Right lobe of liver (tissue), 6 donors: ENCODE data around the gene PLCB1. TPM values are rescaled to one million over a fixed set of nuclear protein-coding genes. Genes with fewer than 3 reads are reported as not detected.

ENCODE experiments used
- ATAC-seq, 4 donors: fragments of 200-7000 bp; cut with Tn5 transposase; one replicate each; pipeline ENCODE4 v1.9.1; 2020; ENCODE audit warnings: mild to moderate bottlenecking in 4 of 4, moderate library complexity in 4 of 4
- DNase-seq, 3 donors: peaks; one replicate each; pipeline ENCODE4 v3.0.0-alpha.2; 2020
- H3K27ac ChIP-seq, 3 donors: fragments of 200-600 bp; one replicate each; pipeline ENCODE4 v1.8.0; 2022
- H3K27me3 ChIP-seq, 2 donors: fragments of 200-600 bp; one replicate each; pipeline ENCODE4 v1.8.0; 2022
- H3K36me3 ChIP-seq, 4 donors: fragments of 200-600 bp; sonication (generic) in 1 of 4; one replicate each; pipeline versions ENCODE4 v1.5.1 to v1.8.0; 2017 to 2022; ENCODE audit warnings: control low read depth in 1 of 4
- H3K4me1 ChIP-seq, 4 donors: fragments of 200-600 bp; sonication (generic) in 1 of 4; one replicate each; pipeline versions ENCODE4 v1.5.1 to v1.8.0; 2017 to 2022; ENCODE audit warnings: control low read depth in 1 of 4
- H3K4me3 ChIP-seq, 3 donors: fragments of 200-600 bp; one replicate each; pipeline ENCODE4 v1.8.0; 2022
- H3K9me3 ChIP-seq, 4 donors: fragments of 200-600 bp; sonication (generic) in 1 of 4; one replicate each; pipeline versions ENCODE4 v1.5.1 to v1.8.0; 2017 to 2022; ENCODE audit warnings: control low read depth in 1 of 4
- POLR2A ChIP-seq: fragments of 450-650 bp; IDR thresholded peaks from one replicate; pipeline ENCODE4 v1.6.1; 2017; ENCODE audit warnings: antibody characterized with exemption, mild to moderate bottlenecking
- WGBS: methylation state at CpG from one replicate; pipeline ENCODE4 v1.1.6; 2018; ENCODE audit warnings: low coverage, low lambda C conversion rate; ENCODE audit not compliant: insufficient coverage; ENCODE audit errors: missing lambda C conversion rate; 5-methylcytosine and 5-hydroxymethylcytosine counted together
- intact Hi-C, 2 donors: fragments of 100-400 bp; cut with DNase I; formaldehyde crosslinking; loops; one replicate each; pipeline versions ENCODE4 v1.11.2 to v1.14.1; 2022
- total RNA-seq, 6 experiments: library from RNA; depleted of rRNA in 2 of 6; stranded (reverse); fragments of >200 nt in 2 of 6; fragmentation: NEBNext Ultra II Directional in 3 of 6; extraction: Animal tissue kit (Norgen Biotek cat#: 25700) in 3 of 6; gene quantifications; one replicate each; pipeline versions ENCODE4 v1.1.0 to v1.2.4, GENCODE V29; 2016 to 2023
- TF ChIP-seq, protein P1 (sequence below), 4 donors: fragments of 200-600 bp in 3 of 4; fragments of 450-650 bp in 1 of 4; IDR thresholded peaks; one replicate each; pipeline versions ENCODE4 v1.5.1 to v1.8.0; 2016 to 2022; ENCODE audit warnings: antibody characterized with exemption in 4 of 4, mild to moderate bottlenecking in 2 of 4
- donor health status: DM: no; HTN: yes; CAD: no.
- donor health status: DM: no; HTN: no; CAD: no.
- donor health status: DM: no; HTN: no; CAD: no.
- donor health status: DM: no; HTN: yes; CAD: no.
- donor health status: DM: no; HTN: yes; CAD: no.

The PLCB1 gene
- total RNA-seq, 6 experiments from 2014 or later = 5.0 to 9.9 (median 5.7) TPM

DNA sequence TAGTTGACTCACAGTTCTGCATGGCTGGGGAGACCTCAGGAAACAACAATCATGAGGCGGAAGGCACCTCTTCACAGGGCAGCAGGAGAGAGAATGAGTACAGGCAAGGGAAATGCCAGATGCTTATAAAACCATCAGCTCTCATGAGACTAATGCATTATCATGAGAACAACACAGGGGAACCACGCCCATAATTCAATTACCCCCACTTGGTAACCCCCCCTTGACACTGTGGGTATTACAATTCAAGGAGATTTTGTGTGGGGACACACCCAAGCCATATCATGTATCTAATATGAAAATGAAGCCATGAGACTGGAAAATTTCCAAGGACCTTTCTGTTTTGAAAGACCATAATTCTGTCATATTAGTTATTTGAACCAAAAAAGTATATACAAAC lies 594.4 kb downstream of the PLCB1 start:
- TF ChIP-seq, protein P1, sequence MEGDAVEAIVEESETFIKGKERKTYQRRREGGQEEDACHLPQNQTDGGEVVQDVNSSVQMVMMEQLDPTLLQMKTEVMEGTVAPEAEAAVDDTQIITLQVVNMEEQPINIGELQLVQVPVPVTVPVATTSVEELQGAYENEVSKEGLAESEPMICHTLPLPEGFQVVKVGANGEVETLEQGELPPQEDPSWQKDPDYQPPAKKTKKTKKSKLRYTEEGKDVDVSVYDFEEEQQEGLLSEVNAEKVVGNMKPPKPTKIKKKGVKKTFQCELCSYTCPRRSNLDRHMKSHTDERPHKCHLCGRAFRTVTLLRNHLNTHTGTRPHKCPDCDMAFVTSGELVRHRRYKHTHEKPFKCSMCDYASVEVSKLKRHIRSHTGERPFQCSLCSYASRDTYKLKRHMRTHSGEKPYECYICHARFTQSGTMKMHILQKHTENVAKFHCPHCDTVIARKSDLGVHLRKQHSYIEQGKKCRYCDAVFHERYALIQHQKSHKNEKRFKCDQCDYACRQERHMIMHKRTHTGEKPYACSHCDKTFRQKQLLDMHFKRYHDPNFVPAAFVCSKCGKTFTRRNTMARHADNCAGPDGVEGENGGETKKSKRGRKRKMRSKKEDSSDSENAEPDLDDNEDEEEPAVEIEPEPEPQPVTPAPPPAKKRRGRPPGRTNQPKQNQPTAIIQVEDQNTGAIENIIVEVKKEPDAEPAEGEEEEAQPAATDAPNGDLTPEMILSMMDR (IDR thresholded peaks at IDR 0.05) = no peak
- TF ChIP-seq POLR2A = no peak
- H3K27me3 ChIP-seq = no peaks in the 10 kb centered on the region
- no peaks in the 10 kb centered on the region for H3K9me3 ChIP-seq
- intact Hi-C loops = loop anchor here in 1 of 2 donors (10.0 kb wide), 1 partner anchor 682 kb away; no protein-coding TSS in a partner anchor
- no peaks in the 10 kb centered on the region for H3K36me3 ChIP-seq
- ATAC-seq = no peak
- no peaks in the 10 kb centered on the region for H3K4me1 ChIP-seq
- no peak overlapping the region for H3K4me3 ChIP-seq
- WGBS = 65% methylated on average over 2 of the region's 2 CpGs
- no peak overlapping the region for H3K27ac ChIP-seq
- DNase-seq = no peak

DNA sequence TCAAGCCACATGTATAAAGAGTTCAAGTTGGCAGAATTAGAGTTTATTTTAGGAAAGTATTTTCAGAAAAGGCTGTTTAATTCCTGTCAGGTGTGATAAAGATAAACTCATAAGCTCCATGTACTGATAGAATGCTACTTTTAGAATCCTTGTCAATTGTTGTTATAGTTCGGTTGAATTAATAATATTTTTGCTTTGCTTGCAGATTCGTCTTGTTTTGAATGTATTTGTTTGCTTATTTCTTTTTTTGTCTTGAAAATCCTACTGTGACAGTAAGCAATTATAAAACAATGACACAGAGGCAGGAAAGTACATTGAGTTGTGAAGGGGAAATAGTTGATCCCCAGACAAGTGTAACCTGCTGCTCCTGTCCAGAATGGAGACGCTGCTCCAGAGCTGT lies 602.9 kb downstream of the PLCB1 start:
- no peak for DNase-seq
- 66% methylated on average over 3 of the region's 3 CpGs for WGBS

DNA sequence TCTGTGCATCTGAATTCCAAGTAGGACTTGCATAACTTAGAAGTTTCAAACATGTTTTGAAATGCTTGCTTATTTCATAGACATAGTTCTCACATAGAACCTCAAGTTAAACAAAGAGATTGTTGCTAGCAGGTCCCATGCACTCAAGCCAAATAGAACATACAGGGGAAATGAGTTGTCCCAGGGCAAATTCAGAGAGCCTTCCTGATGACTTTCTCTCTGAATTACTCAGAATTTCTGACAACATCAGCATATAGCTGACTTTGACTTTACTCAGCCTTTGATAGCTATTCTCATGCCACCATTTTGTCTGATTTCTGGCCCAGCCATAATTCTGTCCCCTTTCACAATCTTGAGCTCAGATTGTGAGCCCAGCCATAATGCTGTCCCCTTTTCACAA lies 603.6 kb downstream of the PLCB1 start:
- H3K27me3 ChIP-seq = no peaks in the 10 kb centered on the region
- H3K4me3 ChIP-seq = no peak overlapping the region
- no peak for DNase-seq
- no peak for ATAC-seq
- no peak overlapping the region for H3K27ac ChIP-seq
- intact Hi-C loops = no loop called here
- TF ChIP-seq, protein P1 (IDR thresholded peaks at IDR 0.05) = no peak
- no peak for TF ChIP-seq POLR2A
- no peaks in the 10 kb centered on the region for H3K4me1 ChIP-seq
- no peaks in the 10 kb centered on the region for H3K9me3 ChIP-seq
- no peaks in the 10 kb centered on the region for H3K36me3 ChIP-seq

More for the DNA sequence above, 602.9 kb downstream of the PLCB1 start:
- no peak for ATAC-seq
- no peak for TF ChIP-seq POLR2A
- TF ChIP-seq, protein P1 (IDR thresholded peaks at IDR 0.05) = no peak
- no peaks in the 10 kb centered on the region for H3K9me3 ChIP-seq
- no peaks in the 10 kb centered on the region for H3K36me3 ChIP-seq
- intact Hi-C loops = no loop called here
- H3K4me3 ChIP-seq = no peak overlapping the region
- no peaks in the 10 kb centered on the region for H3K27me3 ChIP-seq
- H3K4me1 ChIP-seq = no peaks in the 10 kb centered on the region
- H3K27ac ChIP-seq = no peak overlapping the region

DNA sequence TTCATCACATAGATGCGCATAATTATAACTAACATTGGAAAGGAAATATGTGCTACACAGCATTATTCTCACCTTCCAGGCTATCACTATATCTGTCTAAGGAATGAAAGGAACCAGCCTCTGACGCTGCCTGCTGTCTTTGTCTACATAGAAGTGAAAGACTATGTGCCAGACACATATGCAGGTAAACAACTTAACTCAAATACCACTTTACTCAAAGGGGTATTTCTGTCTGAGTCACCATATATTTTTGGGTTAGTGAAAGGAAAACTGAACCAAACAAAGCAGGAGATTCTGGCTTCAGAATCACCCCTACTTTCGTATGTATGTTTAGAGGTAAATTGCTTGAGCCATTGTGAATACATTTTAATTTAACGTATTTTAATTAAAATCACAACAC lies 608.2 kb downstream of the PLCB1 start:
- H3K27ac ChIP-seq = no peak overlapping the region
- no peak for ATAC-seq
- TF ChIP-seq, protein P1 (IDR thresholded peaks at IDR 0.05) = no peak
- no peak for TF ChIP-seq POLR2A
- no peaks in the 10 kb centered on the region for H3K27me3 ChIP-seq
- H3K36me3 ChIP-seq = peaks cover 0 to 8% (median 0%) of the 10 kb centered on the region in 4 donors
- no peak for DNase-seq
- H3K4me3 ChIP-seq = no peak overlapping the region
- 81% methylated on average over 4 of the region's 4 CpGs for WGBS
- no peaks in the 10 kb centered on the region for H3K4me1 ChIP-seq
- intact Hi-C loops = no loop called here
- H3K9me3 ChIP-seq = no peaks in the 10 kb centered on the region

DNA sequence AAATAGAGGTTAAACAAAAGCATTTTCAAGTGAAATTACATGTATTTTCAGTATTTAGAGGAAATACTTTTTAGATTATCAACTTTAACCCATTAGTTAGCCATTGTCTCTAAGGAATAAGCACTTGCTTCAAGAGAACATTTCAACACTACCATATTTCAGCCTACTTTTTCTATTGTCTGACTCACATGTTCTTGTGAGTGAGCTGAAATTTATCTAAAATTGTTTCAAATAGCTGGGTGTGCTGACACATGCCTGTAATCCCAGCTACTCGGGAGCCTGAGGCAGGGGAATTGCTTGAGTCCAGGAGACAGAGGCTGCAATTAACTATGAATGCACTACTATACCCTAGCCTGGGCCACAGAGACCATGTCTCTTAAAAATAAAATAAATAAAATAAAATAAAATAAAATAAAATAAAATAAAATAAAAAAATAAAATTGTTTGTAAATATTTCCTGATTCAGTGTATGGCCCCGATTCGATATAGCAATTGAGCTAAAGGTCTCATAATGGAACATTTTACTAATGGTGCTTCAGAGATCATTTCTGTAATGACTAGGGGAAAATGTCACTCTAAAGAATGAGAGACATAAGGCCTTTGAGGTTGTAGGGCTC lies 612.3 kb downstream of the PLCB1 start:
- intact Hi-C loops = no loop called here
- H3K4me3 ChIP-seq = no peak overlapping the region
- WGBS = 88% methylated on average over 3 of the region's 3 CpGs

More for the DNA sequence above, 612.3 kb downstream of the PLCB1 start:
- Histone ChIP-seq H3K27me3 (no peaks in the 10 kb centered on the region), H3K9me3 (no peaks in the 10 kb centered on the region), H3K4me1 (no peaks in the 10 kb centered on the region), H3K27ac (no peak overlapping the region), H3K36me3 (peaks cover 0 to 8% (median 0%) of the 10 kb centered on the region in 4 donors)
- DNase-seq = no peak
- ATAC-seq = no peak
- TF ChIP-seq, protein P1 (IDR thresholded peaks at IDR 0.05) = no peak
- no peak for TF ChIP-seq POLR2A
